Activated T-cell treated with anti-CD3 and anti-CD28 coated beads, Interleukin-2, amount 50 U/mL, for 24 hours (primary cell): ENCODE results near the gene EEPD1.

ENCODE experiments used
- DNase-seq: peaks from one replicate; pipeline ENCODE4 v3.0.0-alpha.2; 2020
- H3K27ac Mint-ChIP-seq: 2 replicates; pipeline ENCODE4 v1.8.0; 2020; ENCODE audit warnings: mild to moderate bottlenecking, mixed read lengths
- H3K27me3 Mint-ChIP-seq: 2 replicates; pipeline ENCODE4 v1.8.0; 2020; ENCODE audit warnings: mixed read lengths
- H3K36me3 Mint-ChIP-seq: 2 replicates; pipeline ENCODE4 v1.8.0; 2020; ENCODE audit warnings: low read depth, mixed read lengths
- H3K4me1 Mint-ChIP-seq: 2 replicates; pipeline ENCODE4 v1.8.0; 2020; ENCODE audit warnings: low read depth, mixed read lengths
- H3K4me3 Mint-ChIP-seq: 2 replicates; pipeline ENCODE4 v1.8.0; 2020; ENCODE audit warnings: mild to moderate bottlenecking, moderate library complexity, mixed read lengths
- H3K9me3 Mint-ChIP-seq: 2 replicates; pipeline ENCODE4 v1.8.0; 2020; ENCODE audit warnings: mixed read lengths

Gene EEPD1

DNA sequence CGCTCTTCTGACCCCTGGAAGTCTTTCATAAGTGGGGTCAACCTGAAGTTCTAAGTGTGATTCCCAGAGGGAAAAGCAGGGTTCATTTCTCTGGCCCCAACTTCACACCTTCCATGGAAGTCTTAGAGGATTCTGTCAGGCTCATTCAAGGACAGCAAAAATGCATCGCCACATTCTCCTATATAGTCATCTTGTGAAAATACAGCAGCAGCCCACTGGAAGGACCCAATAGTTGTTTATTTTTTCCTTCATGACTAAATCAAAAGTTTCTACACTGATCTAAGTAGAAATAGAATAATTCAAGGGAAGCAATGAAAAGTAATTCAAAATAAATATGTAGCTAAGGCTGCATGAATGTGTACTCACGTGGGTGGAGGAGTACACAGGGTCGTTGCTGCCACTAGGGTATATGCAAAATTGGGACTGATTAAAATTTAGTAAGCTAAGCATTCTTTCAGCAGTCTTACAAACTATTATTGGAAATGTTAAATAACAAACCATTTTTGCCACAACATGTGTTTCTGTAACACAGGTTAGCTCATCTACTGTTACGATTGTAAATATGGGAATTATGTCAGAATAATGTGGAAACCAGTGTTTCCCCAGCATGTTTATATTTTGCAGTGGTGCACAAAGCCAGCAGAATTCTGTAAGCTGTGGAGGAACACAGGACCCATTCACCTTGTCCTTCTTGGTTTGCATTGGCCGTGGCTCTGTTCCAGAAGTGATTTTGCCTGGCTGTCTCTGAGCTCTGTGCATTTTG lies 33.5 kb downstream of the EEPD1 start:
- H3K27me3 Mint-ChIP-seq = no peaks in the 10 kb centered on the region
- no peak overlapping the region for H3K27ac Mint-ChIP-seq
- DNase-seq = no peak
- no peak overlapping the region for H3K4me3 Mint-ChIP-seq
- H3K36me3 Mint-ChIP-seq = no peaks in the 10 kb centered on the region
- peaks cover 4% of the 10 kb centered on the region for H3K4me1 Mint-ChIP-seq
- no peaks in the 10 kb centered on the region for H3K9me3 Mint-ChIP-seq

DNA sequence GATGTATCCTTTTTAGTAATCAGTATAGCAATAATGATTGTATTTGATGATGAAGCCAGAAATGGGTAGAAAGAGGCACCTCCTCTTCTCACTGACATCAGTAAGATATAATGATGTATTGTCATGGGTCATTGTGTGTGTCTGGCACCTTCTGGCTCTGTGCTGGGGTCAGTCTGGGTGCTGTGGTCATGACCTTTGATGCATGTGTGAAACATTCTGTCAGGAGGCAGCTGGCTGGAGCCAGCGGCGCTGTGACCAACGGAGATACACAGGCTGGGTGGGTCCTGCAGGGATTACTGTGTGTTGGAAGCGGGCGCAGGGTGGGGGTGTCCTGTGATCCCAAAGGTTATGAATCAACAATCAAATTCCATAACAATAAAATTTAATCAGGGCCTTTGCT lies 35.2 kb downstream of the EEPD1 start:
- Mint-ChIP-seq H3K36me3 (no peaks in the 10 kb centered on the region), H3K27ac (peak overlapping the region; percentile 57), H3K4me3 (no peak overlapping the region), H3K4me1 (peaks cover 4% of the 10 kb centered on the region), H3K27me3 (no peaks in the 10 kb centered on the region), H3K9me3 (no peaks in the 10 kb centered on the region)
- DNase-seq = no peak

- Mint-ChIP-seq H3K36me3 (no peaks in the 10 kb centered on the region), H3K9me3 (no peaks in the 10 kb centered on the region), H3K4me3 (no peak overlapping the region), H3K27me3 (no peaks in the 10 kb centered on the region), H3K4me1 (peaks cover 4% of the 10 kb centered on the region), H3K27ac (no peak overlapping the region)
- no peak for DNase-seq
Observed at GRCh38 chr7:36188906-36189305, 35.9 kb downstream of the EEPD1 start.

GRCh38 chr7:36190447-36191291 lies 37.6 kb downstream of the EEPD1 start:
- no peak for DNase-seq
- no peaks in the 10 kb centered on the region for H3K9me3 Mint-ChIP-seq
- no peaks in the 10 kb centered on the region for H3K36me3 Mint-ChIP-seq
- no peak overlapping the region for H3K27ac Mint-ChIP-seq
- H3K4me1 Mint-ChIP-seq = peaks cover 4% of the 10 kb centered on the region
- no peaks in the 10 kb centered on the region for H3K27me3 Mint-ChIP-seq
- no peak overlapping the region for H3K4me3 Mint-ChIP-seq

- Mint-ChIP-seq H3K27ac (no peak overlapping the region), H3K4me1 (peaks cover 4% of the 10 kb centered on the region), H3K27me3 (no peaks in the 10 kb centered on the region), H3K4me3 (no peak overlapping the region), H3K9me3 (no peaks in the 10 kb centered on the region), H3K36me3 (no peaks in the 10 kb centered on the region)
- DNase-seq = no peak
Observed at GRCh38 chr7:36191292-36191920, 38.4 kb downstream of the EEPD1 start.

- Mint-ChIP-seq H3K27ac (no peak overlapping the region), H3K9me3 (no peaks in the 10 kb centered on the region), H3K4me1 (peaks cover 4% of the 10 kb centered on the region), H3K36me3 (no peaks in the 10 kb centered on the region), H3K27me3 (no peaks in the 10 kb centered on the region), H3K4me3 (no peak overlapping the region)
- no peak for DNase-seq
Observed at GRCh38 chr7:36192053-36192824, 39.2 kb downstream of the EEPD1 start.

DNA sequence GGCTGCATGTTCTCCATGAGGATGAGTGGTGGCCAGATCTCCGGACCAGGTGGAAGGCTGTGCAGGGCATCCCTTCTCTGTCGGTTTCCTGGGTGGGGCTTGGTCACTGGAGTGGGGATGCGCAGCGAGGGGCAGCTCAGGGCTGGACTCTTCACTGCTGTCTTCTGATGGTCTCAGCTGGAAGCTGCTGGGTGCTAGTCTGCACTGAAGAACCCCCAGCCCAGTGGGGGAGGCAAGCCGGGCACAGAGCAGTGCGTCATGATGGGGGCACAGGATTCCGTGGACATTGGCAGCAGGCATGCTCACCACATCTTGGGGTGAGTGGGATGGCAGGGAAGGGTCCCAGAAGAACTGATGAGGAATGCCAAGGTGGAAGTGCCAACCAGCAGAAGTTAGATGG lies 39.8 kb downstream of the EEPD1 start:
- DNase-seq = no peak
- Mint-ChIP-seq H3K27ac (no peak overlapping the region), H3K27me3 (no peaks in the 10 kb centered on the region), H3K4me3 (no peak overlapping the region), H3K9me3 (no peaks in the 10 kb centered on the region), H3K4me1 (peaks cover 4% of the 10 kb centered on the region), H3K36me3 (no peaks in the 10 kb centered on the region)

GRCh38 chr7:36198854-36199266 lies 45.8 kb downstream of the EEPD1 start:
- Mint-ChIP-seq H3K27me3 (no peaks in the 10 kb centered on the region), H3K4me3 (no peak overlapping the region), H3K36me3 (no peaks in the 10 kb centered on the region), H3K9me3 (no peaks in the 10 kb centered on the region), H3K27ac (peak overlapping the region; percentile 19), H3K4me1 (peaks cover 27% of the 10 kb centered on the region)
- DNase-seq = no peak

DNA sequence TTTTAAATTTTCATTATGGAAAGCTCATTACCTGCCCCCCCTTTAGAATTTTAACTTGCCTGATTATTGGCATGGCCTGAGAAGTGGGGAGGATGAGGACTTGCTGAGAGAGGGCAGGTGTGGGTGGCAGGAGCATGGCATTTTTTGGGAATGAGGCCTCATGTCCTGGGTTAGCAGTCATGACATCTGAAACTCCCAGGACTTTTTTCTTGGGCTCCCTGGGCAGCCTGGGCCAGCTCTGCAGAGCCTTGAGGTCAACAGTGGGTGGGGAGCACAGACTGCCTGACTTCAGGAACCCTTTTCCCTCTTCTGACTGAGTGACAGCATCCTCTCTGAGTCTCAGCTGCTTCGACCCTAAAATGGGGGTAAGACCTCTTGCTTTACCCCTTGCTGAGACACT lies 46.3 kb downstream of the EEPD1 start:
- Mint-ChIP-seq H3K4me3 (no peak overlapping the region), H3K27ac (peak overlapping the region; percentile 19), H3K36me3 (no peaks in the 10 kb centered on the region), H3K27me3 (no peaks in the 10 kb centered on the region), H3K9me3 (no peaks in the 10 kb centered on the region), H3K4me1 (peaks cover 27% of the 10 kb centered on the region)
- no peak for DNase-seq

GRCh38 chr7:36201122-36201723 lies 48.2 kb downstream of the EEPD1 start:
- Mint-ChIP-seq H3K4me3 (no peak overlapping the region), H3K4me1 (peaks cover 28% of the 10 kb centered on the region), H3K36me3 (no peaks in the 10 kb centered on the region), H3K27ac (no peak overlapping the region), H3K9me3 (no peaks in the 10 kb centered on the region), H3K27me3 (no peaks in the 10 kb centered on the region)
- no peak for DNase-seq

- H3K27ac Mint-ChIP-seq = peak overlapping the region; percentile 49
- peaks cover 34% of the 10 kb centered on the region for H3K4me1 Mint-ChIP-seq
Observed at GRCh38 chr7:36202398-36202797, 49.3 kb downstream of the EEPD1 start.

DNA sequence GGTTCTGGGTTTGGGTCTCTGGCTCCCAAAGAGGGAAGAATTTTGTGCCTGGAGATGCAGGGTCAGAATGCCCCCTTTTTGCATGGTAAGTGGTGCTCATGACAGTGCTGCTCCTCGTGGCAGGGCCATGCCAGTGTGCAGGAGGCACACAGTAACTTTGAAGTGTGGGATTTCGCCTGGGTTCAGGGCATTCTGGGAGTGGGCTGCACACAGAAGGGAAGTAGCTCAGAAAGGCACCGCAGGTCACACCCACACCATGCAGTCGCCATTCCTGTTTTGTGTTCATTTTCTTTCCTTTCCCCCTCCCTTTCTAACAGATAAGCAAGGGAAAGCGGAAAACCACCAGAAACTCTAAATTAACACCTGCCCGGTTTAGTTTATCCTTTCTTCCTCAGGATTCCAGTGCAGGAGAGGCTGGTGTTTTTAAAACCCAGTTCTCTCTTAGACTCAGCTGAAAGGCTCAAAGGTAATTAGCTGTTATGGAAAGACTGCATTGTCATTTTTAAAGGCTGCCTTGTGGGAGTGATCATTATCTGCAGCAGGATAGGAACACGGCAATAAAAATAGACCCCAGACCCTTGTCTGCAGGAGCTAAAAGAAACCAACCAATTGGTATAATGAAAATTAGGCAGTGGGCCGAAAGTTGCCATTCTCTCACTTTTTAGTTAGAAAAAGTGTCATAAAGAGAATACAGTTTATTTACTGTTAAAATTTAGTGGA lies 50.2 kb downstream of the EEPD1 start:
- Mint-ChIP-seq H3K4me1 (peaks cover 42% of the 10 kb centered on the region), H3K27me3 (no peaks in the 10 kb centered on the region), H3K9me3 (no peaks in the 10 kb centered on the region), H3K4me3 (no peak overlapping the region), H3K27ac (no peak overlapping the region), H3K36me3 (no peaks in the 10 kb centered on the region)
- no peak for DNase-seq

More at GRCh38 chr7:36202398-36202797, 49.3 kb downstream of the EEPD1 start:
- Mint-ChIP-seq H3K9me3 (no peaks in the 10 kb centered on the region), H3K4me3 (no peak overlapping the region), H3K36me3 (no peaks in the 10 kb centered on the region), H3K27me3 (no peaks in the 10 kb centered on the region)
- DNase-seq = no peak

DNA sequence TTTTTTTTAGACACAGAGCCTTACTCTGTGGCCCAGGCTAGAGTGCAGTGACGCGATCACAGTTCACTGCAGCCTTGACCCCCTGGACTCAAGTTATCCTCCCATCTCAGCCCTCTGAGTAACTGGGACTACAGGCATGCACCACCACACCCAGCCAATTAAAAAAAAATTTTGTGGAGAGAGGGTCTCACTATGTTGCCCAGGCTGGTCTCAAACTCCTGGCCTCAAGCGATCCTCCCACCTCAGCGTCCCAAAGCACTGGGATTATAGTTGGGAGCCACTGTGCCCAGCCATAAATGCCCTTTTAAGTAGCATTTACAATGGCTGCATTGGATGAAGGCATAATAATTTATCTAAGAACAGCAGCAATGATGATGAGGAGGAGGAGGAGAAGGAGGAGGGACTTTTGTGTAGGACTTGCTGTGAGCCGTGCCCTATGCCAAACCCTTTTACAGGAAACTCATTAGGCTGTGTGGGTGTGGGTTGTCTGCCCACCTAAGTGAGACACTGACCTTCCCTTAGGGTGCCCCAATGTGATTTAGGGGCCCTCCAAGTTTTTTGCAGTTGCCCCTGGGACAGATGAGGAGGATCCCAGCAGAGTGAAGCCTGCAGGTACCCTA lies 51.1 kb downstream of the EEPD1 start:
- Mint-ChIP-seq H3K9me3 (no peaks in the 10 kb centered on the region), H3K4me3 (no peak overlapping the region), H3K4me1 (peaks cover 43% of the 10 kb centered on the region), H3K36me3 (no peaks in the 10 kb centered on the region), H3K27me3 (no peaks in the 10 kb centered on the region), H3K27ac (no peak overlapping the region)
- DNase-seq = no peak
